VCaP (cell line): ENCODE data around the gene CACNB1.
A peak's percentile ranks its signal among the peaks of the same experiment; 100 is the strongest.

Experiments used
- H3K27ac ChIP-seq: fragments of 450-650 bp; 2 replicates; pipeline ENCODE4 v1.5.1; 2017
- CTCF ChIP-seq: fragments of 450-650 bp; conservative IDR thresholded peaks from 2 replicates; pipeline ENCODE4 v1.5.1; 2017; ENCODE audit warnings: mild to moderate bottlenecking, moderate library complexity

Gene CACNB1

DNA sequence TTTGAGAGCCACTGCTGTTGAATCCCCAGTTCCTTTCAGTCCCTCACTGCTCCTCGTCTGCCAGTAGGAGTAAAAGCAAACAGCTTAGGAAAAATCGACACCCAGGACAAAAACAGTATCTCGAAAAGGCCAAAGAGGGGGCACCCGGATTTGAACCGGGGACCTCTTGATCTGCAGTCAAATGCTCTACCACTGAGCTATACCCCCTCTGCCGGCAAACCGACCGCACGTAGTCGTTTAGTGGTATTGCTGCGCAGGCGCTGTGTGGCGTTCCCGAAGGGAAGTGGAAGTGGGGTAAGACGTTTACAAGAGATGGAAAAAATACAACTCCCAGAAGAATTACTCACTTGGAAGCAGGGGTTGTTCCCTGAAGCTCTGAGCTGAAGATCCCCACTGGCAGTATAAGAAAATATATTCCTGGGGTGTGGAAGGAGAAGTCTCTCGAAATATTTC is 43.8 kb downstream of the CACNB1 start:
- no peak for TF ChIP-seq CTCF
- peak overlapping the region; percentile 80 for H3K27ac ChIP-seq

DNA sequence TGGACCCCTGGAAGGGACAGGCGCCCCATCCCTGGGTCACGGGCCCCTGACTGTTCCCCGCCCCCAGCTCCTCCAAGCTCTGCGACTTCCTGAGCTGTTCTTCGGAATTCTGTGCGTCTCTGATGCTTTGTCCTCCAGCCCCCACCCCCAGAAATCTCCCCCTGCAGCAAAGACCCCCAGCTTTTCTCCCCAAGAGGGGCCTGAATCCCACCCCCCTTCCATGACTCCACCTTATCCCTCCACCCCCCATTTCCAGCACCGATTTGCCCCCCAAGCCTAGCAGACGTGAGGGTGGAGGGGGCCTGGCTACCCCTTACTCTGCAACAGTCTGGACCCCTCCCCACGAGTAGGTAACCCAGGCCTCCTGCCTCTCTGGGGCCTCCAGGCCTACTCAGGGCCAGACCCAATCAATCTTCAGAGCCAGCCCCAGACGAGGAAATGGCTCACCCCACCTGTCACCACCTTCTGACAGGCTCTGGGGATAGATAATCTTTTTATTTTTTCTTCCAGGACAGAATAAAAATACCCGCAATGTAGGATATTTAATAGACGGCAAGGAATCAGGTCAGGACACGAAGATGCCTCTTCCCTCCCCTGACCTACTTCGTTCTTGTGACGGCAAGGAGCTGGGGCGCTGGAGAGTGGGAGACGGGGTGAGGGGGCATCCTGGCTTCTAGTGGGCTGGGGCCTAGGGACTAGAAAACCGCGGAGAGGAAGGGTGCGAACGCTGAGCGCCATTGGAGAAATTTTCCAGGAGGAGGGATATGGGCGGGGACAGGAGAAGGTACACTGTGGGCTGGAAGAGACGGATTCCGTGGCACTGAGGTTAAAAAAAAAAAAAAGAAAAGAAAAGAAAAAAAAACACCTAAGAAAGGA is 45.3 kb downstream of the CACNB1 start:
- peak overlapping the region; percentile 80 for H3K27ac ChIP-seq
- no peak for TF ChIP-seq CTCF

- H3K27ac ChIP-seq: peak within 1 kb of the TSS; percentile 80
- TF ChIP-seq CTCF: no peak
Measured at GRCh38 chr17:39151150-39151942, 46.1 kb downstream of the CACNB1 start, which contains the start of gene PLXDC1. TSS of gene PLXDC1 (minus strand) at chr17:39151637. CDS start at chr17:39151437, 200 bp downstream.

DNA sequence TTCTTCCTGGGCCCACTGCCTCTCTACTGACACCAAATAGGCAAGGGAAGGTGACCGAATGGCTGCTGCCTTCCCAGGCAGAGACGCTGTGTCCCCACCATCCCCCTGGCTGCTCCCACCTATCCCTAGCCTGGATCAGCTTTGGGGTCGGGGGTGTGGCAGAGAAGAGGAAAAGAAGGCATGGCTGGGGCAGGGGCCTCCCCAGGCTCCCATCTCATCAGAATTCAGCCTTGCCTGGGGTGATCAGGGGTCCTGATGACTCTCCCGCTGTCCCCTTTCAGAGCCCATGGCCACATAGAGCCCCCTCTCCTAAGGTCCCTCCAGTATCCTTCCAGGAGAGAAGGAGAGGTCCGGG is 46.7 kb downstream of the CACNB1 start:
- no peak for TF ChIP-seq CTCF
- no peak overlapping the region; the same call in 1 of the 2 replicates for H3K27ac ChIP-seq

- H3K27ac ChIP-seq: no peak overlapping the region
- peak; percentile 16; the same call in 1 of the 2 replicates for TF ChIP-seq CTCF
Measured at GRCh38 chr17:39150104-39150634, 47.3 kb downstream of the CACNB1 start.

- no peak for TF ChIP-seq CTCF
- no peak overlapping the region for H3K27ac ChIP-seq
Measured at GRCh38 chr17:39147221-39148185, 50.0 kb downstream of the CACNB1 start.
